GM12891 (cell line): ENCODE results near the gene INPP5D.

Experiments
- POLR2A ChIP-seq: IDR thresholded peaks from 2 replicates; pipeline ENCODE4 v1.6.1; 2011; ENCODE audit warnings: low read depth, low read length, control low read depth
- POLR2AphosphoS5 ChIP-seq: IDR thresholded peaks from 2 replicates; pipeline ENCODE4 v1.6.1; 2011; ENCODE audit warnings: low read depth, low read length, control low read depth
- SPI1 ChIP-seq: IDR thresholded peaks from 2 replicates; pipeline ENCODE4 v1.6.1; 2011; ENCODE audit warnings: low read depth, low read length, control low read depth
- TAF1 ChIP-seq: IDR thresholded peaks from 2 replicates; pipeline ENCODE4 v1.6.1; 2011; ENCODE audit warnings: low read depth, low read length, control low read depth

- TF ChIP-seq POLR2A (no peak), POLR2AphosphoS5 (no peak), SPI1 (no peak), TAF1 (no peak)
Measured at GRCh38 chr2:233120459-233120858, 60.3 kb downstream of the INPP5D start.
